ENCODE measurements around the gene MRPS26.

GRCh38 chr20:3040086-3040485, 5.8 kb upstream of the MRPS26 start:
- no peak for TF ChIP-seq POLR2A (IDR thresholded peaks at IDR 0.05; ENCODE audit: low read length)
- TF ChIP-seq GATA1 (IDR thresholded peaks at IDR 0.05; ENCODE audit: low read depth, low read length), result no peak

Measured in erythroblast (primary cell).